NCI-H1694 (cell line): ENCODE data around the gene USHBP1.

Source experiments
- DNase-seq: peaks from one replicate; lab custom pipeline; 2025; lab: John Stamatoyannopoulos, UW

Gene USHBP1

DNA sequence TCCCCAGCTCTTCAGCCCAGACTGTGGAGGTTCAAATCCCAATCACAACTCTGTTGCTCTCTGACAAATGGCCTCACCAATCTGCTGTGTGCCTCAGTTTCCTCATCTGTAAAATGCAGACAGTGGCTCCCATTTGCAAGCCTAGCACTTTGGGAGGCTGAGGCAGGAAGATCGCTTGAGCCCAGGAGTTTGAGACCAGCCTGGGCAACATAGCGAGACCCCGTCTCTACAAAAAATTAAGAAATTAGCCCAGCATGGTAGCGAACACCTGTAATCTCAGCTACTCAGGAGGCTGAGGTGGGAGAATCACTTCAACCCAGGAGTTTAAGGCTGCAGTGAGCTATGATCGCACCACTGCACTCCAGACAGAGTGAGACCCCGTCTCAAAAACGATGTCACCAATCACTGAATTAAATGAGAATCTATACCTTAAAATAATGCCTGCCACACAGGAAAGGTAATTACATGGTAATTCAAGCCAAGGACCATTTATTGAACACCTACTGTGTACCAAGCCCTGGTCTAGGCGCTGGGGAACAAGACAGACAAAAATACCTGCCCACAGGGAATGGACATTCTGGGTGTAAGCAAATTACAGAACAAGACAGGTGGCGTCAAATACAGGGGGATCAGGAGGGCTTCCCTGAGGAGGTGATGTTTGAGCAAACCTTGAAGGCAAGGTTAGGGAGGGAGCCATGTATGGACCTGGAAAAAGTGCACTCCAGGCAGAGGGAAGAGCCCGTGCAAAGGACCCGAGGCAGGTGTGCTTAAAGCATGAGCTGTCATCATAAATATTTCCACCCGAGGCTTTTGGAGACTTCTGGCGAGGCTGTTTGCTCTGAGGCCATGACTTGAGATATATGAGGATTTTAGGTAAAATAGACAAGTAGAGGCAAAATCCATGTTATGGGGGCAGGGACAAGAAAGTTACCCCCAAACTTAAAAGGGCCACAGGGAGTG lies 26.5 kb downstream of the USHBP1 start:
- no peak for DNase-seq

- DNase-seq, result no peak
These were observed 27.6 kb downstream of the USHBP1 start for GRCh38 chr19:17236811-17237543.

DNA sequence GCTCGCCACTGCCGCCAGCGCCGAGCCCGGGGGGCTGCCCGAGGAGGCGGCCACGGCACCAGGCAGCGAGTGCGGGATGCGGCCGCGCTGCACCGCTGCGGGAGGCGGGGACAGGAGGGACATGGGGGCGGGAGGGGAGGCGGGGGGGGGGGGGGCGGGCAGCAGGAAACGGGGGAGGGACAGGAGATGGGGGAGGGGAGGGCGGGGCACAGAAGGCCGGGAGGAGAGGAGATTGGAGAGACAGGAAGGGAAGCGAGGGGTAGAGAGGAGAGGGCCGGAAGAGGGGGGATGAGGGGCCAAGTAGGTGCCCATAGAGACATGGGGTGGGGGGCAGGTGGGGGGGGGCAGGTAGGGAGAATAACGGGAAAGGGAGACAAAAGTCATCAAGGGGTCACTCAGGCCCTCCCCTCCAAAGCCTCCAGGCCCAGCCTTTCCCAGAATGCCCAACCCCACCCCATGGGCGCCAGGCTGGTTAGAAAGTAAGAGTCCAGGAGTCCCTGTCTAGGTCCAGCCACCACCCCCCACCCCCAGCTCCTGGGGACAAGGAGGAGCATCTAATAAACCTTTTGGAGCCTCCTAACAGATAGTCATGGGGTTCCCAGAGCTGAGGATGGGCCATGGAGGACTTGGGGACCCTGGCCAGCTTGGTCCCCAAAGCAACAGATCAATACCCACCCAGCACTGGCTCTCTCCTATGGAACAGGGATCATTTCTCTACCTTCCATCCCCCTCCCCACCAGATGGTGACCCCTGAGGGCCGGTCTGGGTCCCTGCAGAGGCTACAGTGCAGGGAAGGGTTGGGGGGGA lies 28.4 kb downstream of the USHBP1 start:
- no peak for DNase-seq

- DNase-seq, result no peak
These were observed 29.1 kb downstream of the USHBP1 start for GRCh38 chr19:17235300-17235970.

DNA sequence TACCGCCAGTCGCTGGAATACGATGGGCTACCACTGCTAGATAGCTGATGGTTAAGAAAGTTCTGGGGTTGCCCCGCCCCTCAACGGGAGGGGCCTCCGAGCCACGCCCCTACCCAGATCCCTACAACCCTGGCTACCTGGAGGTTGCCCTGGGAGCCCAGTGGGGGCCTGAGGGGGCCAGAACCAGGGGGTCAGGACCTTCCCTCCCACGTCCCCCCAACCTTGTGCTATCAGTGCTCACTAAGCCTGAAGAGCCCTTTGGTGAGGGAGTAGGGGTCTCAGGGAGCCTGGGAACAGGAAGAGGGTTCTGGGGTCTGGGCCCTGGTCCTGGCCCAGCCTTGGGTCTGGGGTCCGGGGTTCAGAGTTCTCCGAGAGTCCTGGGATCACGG lies 29.6 kb downstream of the USHBP1 start:
- peak; percentile 30 for DNase-seq

DNA sequence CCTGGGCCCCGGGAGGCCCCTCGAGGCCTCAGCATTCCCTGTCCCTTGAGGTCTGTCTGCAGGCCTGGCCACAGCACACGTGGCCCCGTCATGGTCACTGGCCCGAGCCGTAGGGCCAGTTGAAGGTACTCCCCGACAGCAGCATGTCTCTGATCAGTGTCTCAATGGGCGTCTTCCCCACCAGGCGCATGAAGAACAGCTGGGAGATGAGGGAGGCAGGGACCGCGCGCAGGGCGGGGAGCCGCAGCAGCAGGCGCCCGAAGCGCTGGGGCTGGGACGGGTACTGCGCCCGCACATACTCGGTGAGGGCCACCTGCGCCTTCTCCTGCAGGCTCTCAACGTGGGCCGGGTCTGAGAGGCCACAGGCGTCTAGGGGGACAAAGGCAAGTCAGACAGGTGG lies 32.3 kb downstream of the USHBP1 start:
- no peak for DNase-seq

DNA sequence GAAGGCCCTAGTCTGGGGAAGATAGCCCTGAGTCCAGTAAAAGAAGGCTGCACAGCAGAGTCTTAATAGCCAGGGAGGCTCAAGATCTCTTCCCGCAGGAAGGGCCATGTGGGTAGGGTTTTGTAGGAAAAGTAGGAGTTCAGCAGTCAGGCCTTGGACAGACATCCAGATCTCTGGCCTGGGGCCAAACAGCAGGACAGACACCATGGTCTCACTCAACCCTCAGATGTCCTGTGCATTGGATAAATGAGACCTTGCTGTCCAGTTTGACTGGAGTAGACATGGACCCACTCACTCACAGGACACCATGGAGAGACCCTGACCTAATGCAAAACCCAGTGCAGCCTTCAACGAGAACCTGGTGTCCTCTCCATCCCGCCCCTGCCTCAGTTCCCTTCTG lies 34.7 kb downstream of the USHBP1 start:
- DNase-seq, result no peak

DNA sequence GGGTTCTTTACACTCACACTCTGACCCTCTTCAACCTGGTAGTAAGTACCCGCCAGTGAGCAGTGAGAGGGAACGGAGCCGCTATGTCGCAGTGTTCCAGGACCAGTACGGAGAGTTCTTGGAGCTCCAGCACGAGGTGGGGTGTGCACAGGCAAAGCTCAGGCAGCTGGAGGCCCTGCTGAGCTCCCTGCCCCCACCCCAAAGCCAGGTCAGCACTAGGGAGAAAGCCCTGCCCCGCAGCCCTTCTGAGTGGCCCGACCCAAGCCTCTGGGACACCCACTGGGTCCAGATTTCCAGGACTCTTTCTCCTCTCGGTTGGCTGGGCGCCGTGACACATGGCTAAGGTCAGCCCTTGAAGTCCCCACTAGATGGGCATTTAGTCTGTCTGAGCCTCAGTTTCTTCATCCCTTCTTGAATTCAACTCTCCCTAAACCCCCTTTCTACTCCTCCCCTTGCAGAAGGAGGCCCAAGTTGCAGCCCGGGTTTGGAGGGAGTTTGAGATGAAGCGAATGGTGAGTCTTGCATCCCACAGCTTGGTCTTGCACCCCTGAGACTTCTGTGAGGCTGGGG lies 36.7 kb downstream of the USHBP1 start:
- no peak for DNase-seq

DNA sequence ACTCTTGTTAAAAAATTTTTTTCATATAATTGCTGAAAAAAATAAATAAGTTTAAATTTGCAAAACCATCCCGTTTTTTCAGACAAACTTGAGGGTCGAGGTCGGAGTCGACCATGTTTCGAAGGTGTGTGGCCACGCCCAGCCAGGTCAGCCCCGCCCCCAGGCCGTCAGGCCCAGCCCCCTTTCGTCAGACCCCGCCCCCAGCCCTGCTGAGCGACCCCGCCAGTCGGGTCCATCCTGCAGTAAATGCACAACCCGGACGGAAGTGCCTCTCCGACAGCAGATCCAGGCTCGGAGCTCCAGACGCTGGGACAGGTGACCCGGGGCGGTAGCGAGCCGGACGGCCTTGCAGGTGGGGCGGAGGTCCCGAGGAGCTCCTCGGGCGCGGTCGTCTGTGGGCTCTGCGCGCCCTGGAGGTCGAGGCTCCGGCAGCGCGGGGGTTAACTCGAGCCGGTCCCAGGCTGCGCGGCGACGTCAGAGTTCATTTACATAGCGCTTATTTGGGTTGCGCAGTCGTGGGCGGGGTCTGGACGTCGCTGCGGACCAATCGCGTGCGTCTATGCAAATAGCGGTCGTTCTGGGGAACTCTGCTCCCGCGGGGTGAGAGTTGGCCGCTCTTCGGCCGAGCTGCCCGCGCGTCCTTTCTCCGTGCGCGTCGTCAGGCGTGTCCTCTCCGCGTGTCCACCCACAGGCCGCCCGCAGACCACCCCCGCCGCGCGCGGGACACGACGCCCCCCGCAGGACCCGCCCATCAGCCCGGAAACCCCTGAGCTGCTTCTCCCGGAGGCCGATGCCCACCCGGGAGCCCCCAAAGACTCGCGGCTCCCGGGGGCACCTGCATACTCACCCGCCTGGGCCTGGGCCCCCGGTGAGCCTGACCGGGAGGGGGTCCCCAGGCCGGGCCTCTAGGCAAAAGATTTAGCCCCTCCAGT lies 38.3 kb downstream of the USHBP1 start, which contains the start of gene OCEL1:
Gene OCEL1 (plus strand): TSS at position 225 of the 932 bp plus-strand sequence. CDS start 22 bp downstream, at position 247.
- peak; percentile 82 for DNase-seq

DNA sequence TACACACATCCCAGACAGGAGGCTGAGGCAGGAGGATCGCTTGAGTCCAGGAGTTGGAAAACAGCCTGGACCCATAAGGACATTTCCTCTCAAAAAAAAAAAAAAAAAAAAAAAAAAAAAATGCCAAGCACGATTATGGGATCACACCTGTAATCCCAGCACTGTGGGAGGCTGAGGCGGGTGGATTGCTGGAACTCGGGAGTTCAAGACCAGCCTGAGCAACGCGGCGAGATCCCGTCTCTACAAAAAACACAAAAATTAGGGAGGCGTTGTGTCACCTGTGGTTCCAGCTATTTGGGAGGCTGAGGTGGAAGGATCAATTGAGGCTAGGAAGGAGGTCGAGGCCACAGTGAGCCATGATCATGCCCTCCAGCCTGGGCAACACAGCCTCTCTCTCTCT lies 39.5 kb downstream of the USHBP1 start:
- DNase-seq, result no peak

- no peak for DNase-seq
These were observed 44.3 kb downstream of the USHBP1 start for GRCh38 chr19:17220207-17220758.

- no peak for DNase-seq
These were observed 45.3 kb downstream of the USHBP1 start for GRCh38 chr19:17219286-17219685.

DNA sequence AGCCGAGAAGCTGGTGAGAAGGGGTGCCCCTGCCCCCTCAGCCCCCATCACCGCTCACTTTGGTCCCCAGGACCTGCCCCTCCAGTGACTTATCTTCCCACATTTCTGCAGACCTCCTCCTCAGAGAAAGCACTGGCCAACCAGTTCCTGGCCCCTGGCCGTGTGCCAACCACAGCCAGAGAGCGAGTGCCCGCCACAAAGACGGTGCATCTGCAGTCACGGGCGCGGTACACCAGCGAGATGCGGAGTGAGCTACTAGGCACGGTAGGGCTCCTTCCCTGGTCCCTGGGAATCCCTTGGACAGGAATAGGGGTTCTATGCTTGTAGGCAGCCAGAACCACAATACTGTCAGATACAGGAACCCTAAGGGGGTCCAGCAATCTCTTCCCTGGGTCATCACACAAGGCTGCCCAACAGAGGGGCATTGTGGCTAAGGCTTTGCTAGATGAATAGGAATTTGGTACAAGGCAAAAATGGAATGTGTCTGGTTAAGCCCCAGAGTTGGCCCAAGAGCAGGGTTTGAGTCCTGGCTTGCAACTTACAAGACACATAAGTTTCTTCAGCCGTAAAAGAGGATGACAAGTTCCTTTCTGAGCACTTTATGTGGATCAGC lies 48.4 kb downstream of the USHBP1 start:
- no peak for DNase-seq

DNA sequence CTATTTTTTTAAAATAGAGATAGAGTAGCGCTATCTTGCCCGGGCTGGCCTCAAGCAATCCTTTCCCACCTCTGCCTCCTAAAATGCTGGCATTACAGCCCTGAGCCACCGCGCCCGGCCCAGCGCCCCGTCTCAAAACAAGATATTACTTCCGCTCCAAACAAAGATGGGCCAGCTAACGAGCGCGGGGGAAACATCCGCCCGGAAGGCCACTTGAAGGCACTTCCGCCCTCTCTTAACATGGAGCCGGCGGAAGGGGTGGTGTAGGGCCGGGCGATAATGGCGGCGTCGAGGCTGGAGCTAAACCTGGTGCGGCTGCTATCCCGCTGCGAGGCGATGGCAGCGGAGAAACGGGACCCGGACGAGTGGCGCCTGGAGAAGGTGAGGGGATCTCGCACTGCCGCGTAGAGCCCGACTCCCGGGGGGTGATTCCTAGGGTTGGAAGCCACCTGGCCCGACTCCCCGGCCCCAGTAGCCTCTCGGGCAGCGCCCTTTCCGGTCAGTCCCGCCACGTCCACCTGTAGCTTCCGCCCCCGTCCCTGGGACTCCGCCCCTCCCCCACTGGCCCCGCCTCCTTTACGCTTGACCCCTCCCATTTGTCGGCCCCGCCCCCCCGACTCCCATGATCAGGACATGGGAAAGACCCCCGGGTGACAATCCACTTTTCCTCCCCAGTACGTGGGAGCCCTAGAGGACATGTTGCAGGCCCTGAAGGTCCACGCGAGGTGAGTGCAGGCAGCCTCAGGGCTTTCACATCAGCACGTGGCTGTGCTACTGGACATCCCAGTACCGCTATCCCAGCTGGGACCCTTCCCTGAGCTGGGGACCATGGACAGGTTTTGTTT lies 49.2 kb downstream of the USHBP1 start, which contains the start of gene USE1:
Gene USE1 (plus strand): TSS at position 231 of the 845 bp plus-strand sequence. CDS start 49 bp downstream, at position 280.
- DNase-seq, result peak; percentile 83

GRCh38 chr19:17214508-17215126 lies 49.9 kb downstream of the USHBP1 start:
- no peak for DNase-seq

DNA sequence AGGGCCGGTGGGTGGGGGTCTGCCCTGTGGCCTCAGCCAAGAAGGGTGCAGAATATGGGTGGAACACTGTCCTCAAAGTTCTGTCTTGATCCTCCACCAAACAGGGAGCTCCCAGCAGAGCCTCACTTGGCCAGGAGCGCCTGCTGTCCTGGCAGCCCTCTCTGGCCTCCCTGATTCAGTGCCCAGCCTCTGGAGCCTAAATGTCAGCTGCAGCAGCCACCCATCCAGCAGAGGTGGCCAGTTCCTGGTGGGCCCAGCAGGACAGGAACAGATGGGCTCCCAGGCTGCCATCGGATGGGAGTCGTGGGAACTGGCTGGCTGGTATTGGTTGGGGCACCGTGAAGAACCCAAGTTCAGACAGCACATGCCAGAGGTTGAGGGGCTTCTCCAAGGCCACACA lies 51.2 kb downstream of the USHBP1 start:
- DNase-seq, result no peak

- no peak for DNase-seq
These were observed 52.7 kb downstream of the USHBP1 start for GRCh38 chr19:17211547-17212446.
